Measurements from ENCODE around the gene EMC10. TPM values are rescaled to one million over a fixed set of nuclear protein-coding genes. Genes with fewer than 3 reads are reported as not detected.

The EMC10 gene
- total RNA-seq, 1 experiment from 2014 or later = 200 TPM

GRCh38 chr19:50495020-50495531 is 18.8 kb downstream of the EMC10 start:
- peaks cover 10% of the 10 kb centered on the region for H3K36me3 Mint-ChIP-seq (ENCODE audit: insufficient read depth, unreplicated experiment)
- intact Hi-C loops (cut with micrococcal nuclease; ENCODE audit: unreplicated experiment) = no loop called here
- H3K4me3 Mint-ChIP-seq (ENCODE audit: low read depth, unreplicated experiment) = no peak overlapping the region
- DNase-seq = no peak
- BruUV-seq (replicated peaks) = no TSS peak
- no peak for TF ChIP-seq CTCF (IDR thresholded peaks at IDR 0.05; ENCODE audit: unreplicated experiment)
- H3K4me1 Mint-ChIP-seq (ENCODE audit: low read depth, unreplicated experiment) = peaks cover 13% of the 10 kb centered on the region
- CTCF ChIA-PET = no interaction called here
- H3K27me3 Mint-ChIP-seq (ENCODE audit: unreplicated experiment) = peaks cover 22% of the 10 kb centered on the region
- no peak overlapping the region for H3K27ac Mint-ChIP-seq (ENCODE audit: unreplicated experiment)
- H3K9me3 Mint-ChIP-seq (ENCODE audit: low read depth, unreplicated experiment) = no peaks in the 10 kb centered on the region

GRCh38 chr19:50496189-50497021 is 20.1 kb downstream of the EMC10 start:
- Mint-ChIP-seq H3K9me3 (ENCODE audit: low read depth, unreplicated experiment) (no peaks in the 10 kb centered on the region), H3K4me3 (ENCODE audit: low read depth, unreplicated experiment) (no peak overlapping the region), H3K36me3 (ENCODE audit: insufficient read depth, unreplicated experiment) (peaks cover 8% of the 10 kb centered on the region), H3K4me1 (ENCODE audit: low read depth, unreplicated experiment) (peaks cover 9% of the 10 kb centered on the region), H3K27me3 (ENCODE audit: unreplicated experiment) (peaks cover 15% of the 10 kb centered on the region), H3K27ac (ENCODE audit: unreplicated experiment) (no peak overlapping the region)
- peak; percentile 85 for DNase-seq
- no peak for TF ChIP-seq CTCF (IDR thresholded peaks at IDR 0.05; ENCODE audit: unreplicated experiment)
- intact Hi-C loops (cut with micrococcal nuclease; ENCODE audit: unreplicated experiment) = no loop called here
- CTCF ChIA-PET = interaction anchor here (0.5 kb wide), 1 partner anchor 229 kb away, joined by 3 read pairs; no protein-coding TSS in a partner anchor
- no TSS peak for BruUV-seq (replicated peaks)

GRCh38 chr19:50497022-50497405 is 20.7 kb downstream of the EMC10 start:
- Mint-ChIP-seq H3K4me3 (ENCODE audit: low read depth, unreplicated experiment) (no peak overlapping the region), H3K9me3 (ENCODE audit: low read depth, unreplicated experiment) (no peaks in the 10 kb centered on the region), H3K4me1 (ENCODE audit: low read depth, unreplicated experiment) (peaks cover 3% of the 10 kb centered on the region), H3K27me3 (ENCODE audit: unreplicated experiment) (peaks cover 9% of the 10 kb centered on the region), H3K36me3 (ENCODE audit: insufficient read depth, unreplicated experiment) (peaks cover 4% of the 10 kb centered on the region), H3K27ac (ENCODE audit: unreplicated experiment) (no peak overlapping the region)
- DNase-seq = no peak
- intact Hi-C loops (cut with micrococcal nuclease; ENCODE audit: unreplicated experiment) = no loop called here
- CTCF ChIA-PET = interaction anchor here (0.5 kb wide), 1 partner anchor 345 kb away, joined by 3 read pairs; no protein-coding TSS in a partner anchor
- no TSS peak for BruUV-seq (replicated peaks)
- TF ChIP-seq CTCF (IDR thresholded peaks at IDR 0.05; ENCODE audit: unreplicated experiment) = no peak

- no peak for TF ChIP-seq CTCF (IDR thresholded peaks at IDR 0.05; ENCODE audit: unreplicated experiment)
- no peaks in the 10 kb centered on the region for H3K36me3 Mint-ChIP-seq (ENCODE audit: insufficient read depth, unreplicated experiment)
- no peaks in the 10 kb centered on the region for H3K27me3 Mint-ChIP-seq (ENCODE audit: unreplicated experiment)
- BruUV-seq (replicated peaks) = no TSS peak
- no peaks in the 10 kb centered on the region for H3K4me1 Mint-ChIP-seq (ENCODE audit: low read depth, unreplicated experiment)
- H3K27ac Mint-ChIP-seq (ENCODE audit: unreplicated experiment) = no peak overlapping the region
- intact Hi-C loops (cut with micrococcal nuclease; ENCODE audit: unreplicated experiment) = no loop called here
- DNase-seq = no peak
- no peaks in the 10 kb centered on the region for H3K9me3 Mint-ChIP-seq (ENCODE audit: low read depth, unreplicated experiment)
- CTCF ChIA-PET = no interaction called here
- H3K4me3 Mint-ChIP-seq (ENCODE audit: low read depth, unreplicated experiment) = no peak overlapping the region
These were observed 22.1 kb downstream of the EMC10 start for GRCh38 chr19:50498219-50499056.
